Occipital lobe (tissue), 2 donors: Measurements from ENCODE around the gene IQCB1. TPM values are rescaled to one million over a fixed set of nuclear protein-coding genes. Genes with fewer than 3 reads are reported as not detected.
"Not testable (repeated sequence)": the region's sequence is repeated elsewhere in the genome, so short reads cannot be mapped to it uniquely, and the experiment has no call there.

Source experiments
- DNase-seq: peaks from one replicate; lab custom pipeline; 2025; lab: John Stamatoyannopoulos, UW
- total RNA-seq: library from RNA; depleted of rRNA; stranded (reverse); fragments of >200 nt; gene quantifications from one replicate; pipeline ENCODE4 v1.2.3, GENCODE V29; 2014

Gene IQCB1
- total RNA-seq: 37.6 TPM

GRCh38 chr3:121834671-121835464 is at the start of gene IQCB1, which contains the start of gene EAF2:
Gene IQCB1, minus strand, starts transcription at chr3:121835060. Its CDS starts 6,100 bp downstream, at chr3:121828960.
Gene EAF2, plus strand, starts transcription at chr3:121835209. Its CDS starts 77 bp downstream, at chr3:121835286.
- peak; percentile 97 for DNase-seq

- no peak for DNase-seq
These were observed 48.6 kb upstream of the IQCB1 start for GRCh38 chr3:121883507-121883906.

- no peak for DNase-seq
These were observed 43.6 kb upstream of the IQCB1 start for GRCh38 chr3:121878411-121878810.

GRCh38 chr3:121871430-121871829 is 36.6 kb upstream of the IQCB1 start:
- DNase-seq: no peak

GRCh38 chr3:121870717-121871116 is 35.9 kb upstream of the IQCB1 start:
- DNase-seq: no peak

GRCh38 chr3:121869736-121870135 is 34.9 kb upstream of the IQCB1 start:
- DNase-seq: no peak

GRCh38 chr3:121863801-121864200 is 28.9 kb upstream of the IQCB1 start:
- DNase-seq: no peak

- DNase-seq: not testable (repeated sequence)
These were observed 28.4 kb upstream of the IQCB1 start for GRCh38 chr3:121863247-121863646.

GRCh38 chr3:121857778-121858177 is 22.9 kb upstream of the IQCB1 start:
- not testable (repeated sequence) for DNase-seq

GRCh38 chr3:121855555-121855954 is 20.7 kb upstream of the IQCB1 start:
- no peak for DNase-seq

GRCh38 chr3:121852256-121852655 is 17.4 kb upstream of the IQCB1 start:
- DNase-seq: no peak

- no peak for DNase-seq
These were observed 10.0 kb upstream of the IQCB1 start for GRCh38 chr3:121844892-121845291.

- DNase-seq: no peak
These were observed 5.1 kb upstream of the IQCB1 start for GRCh38 chr3:121839962-121840361.

GRCh38 chr3:121836481-121836880 is 1.6 kb upstream of the IQCB1 start:
- DNase-seq: no peak

- DNase-seq: no peak
These were observed 1.2 kb upstream of the IQCB1 start for GRCh38 chr3:121836064-121836463.

- DNase-seq: no peak
These were observed 573 bp upstream of the IQCB1 start for GRCh38 chr3:121835465-121835801.

GRCh38 chr3:121834157-121834670 is 646 bp downstream of the IQCB1 start:
- DNase-seq: no peak

- no peak for DNase-seq
These were observed 11.9 kb downstream of the IQCB1 start for GRCh38 chr3:121822973-121823372.

GRCh38 chr3:121821421-121822199 is 13.2 kb downstream of the IQCB1 start:
- no peak for DNase-seq

GRCh38 chr3:121819236-121819635 is 15.6 kb downstream of the IQCB1 start:
- no peak for DNase-seq

GRCh38 chr3:121818578-121818977 is 16.3 kb downstream of the IQCB1 start:
- no peak for DNase-seq

- no peak for DNase-seq
These were observed 17.1 kb downstream of the IQCB1 start for GRCh38 chr3:121817753-121818152.
